ENCODE results near the gene ZRANB3.

Gene ZRANB3

GRCh38 chr2:135552887-135553286 is 21.9 kb upstream of the ZRANB3 start:
- Histone ChIP-seq H3F3A (ENCODE audit: low read depth) (no peaks in the 10 kb centered on the region), H4K20me1 (ENCODE audit: insufficient read depth, low read length, poor library complexity, severe bottlenecking) (peaks cover 15% of the 10 kb centered on the region), H3K9me2 (replicated peaks; ENCODE audit: low read depth, low read length) (no peaks in the 10 kb centered on the region), H3K79me2 (ENCODE audit: insufficient read depth, low read length) (peaks cover 96% of the 10 kb centered on the region), H3K4me1 (ENCODE audit: insufficient read depth, low read length, poor library complexity, severe bottlenecking) (no peaks in the 10 kb centered on the region), H3K4me3 (ENCODE audit: low read length, poor library complexity, severe bottlenecking) (no peak overlapping the region), H3K27me3 (ENCODE audit: insufficient read depth, low read length, poor library complexity, severe bottlenecking) (no peaks in the 10 kb centered on the region), H2AFZ (ENCODE audit: low read length) (no peak overlapping the region), H3K4me2 (ENCODE audit: low read depth, low read length, poor library complexity, severe bottlenecking) (no peak overlapping the region), H3K36me3 (ENCODE audit: insufficient read depth, low read length) (no peaks in the 10 kb centered on the region), H3K9me3 (ENCODE audit: insufficient read depth, low read depth, low read length) (no peaks in the 10 kb centered on the region), H3K9ac (ENCODE audit: low read depth, low read length, poor library complexity, severe bottlenecking) (no peak overlapping the region)
- TF ChIP-seq, protein P1, sequence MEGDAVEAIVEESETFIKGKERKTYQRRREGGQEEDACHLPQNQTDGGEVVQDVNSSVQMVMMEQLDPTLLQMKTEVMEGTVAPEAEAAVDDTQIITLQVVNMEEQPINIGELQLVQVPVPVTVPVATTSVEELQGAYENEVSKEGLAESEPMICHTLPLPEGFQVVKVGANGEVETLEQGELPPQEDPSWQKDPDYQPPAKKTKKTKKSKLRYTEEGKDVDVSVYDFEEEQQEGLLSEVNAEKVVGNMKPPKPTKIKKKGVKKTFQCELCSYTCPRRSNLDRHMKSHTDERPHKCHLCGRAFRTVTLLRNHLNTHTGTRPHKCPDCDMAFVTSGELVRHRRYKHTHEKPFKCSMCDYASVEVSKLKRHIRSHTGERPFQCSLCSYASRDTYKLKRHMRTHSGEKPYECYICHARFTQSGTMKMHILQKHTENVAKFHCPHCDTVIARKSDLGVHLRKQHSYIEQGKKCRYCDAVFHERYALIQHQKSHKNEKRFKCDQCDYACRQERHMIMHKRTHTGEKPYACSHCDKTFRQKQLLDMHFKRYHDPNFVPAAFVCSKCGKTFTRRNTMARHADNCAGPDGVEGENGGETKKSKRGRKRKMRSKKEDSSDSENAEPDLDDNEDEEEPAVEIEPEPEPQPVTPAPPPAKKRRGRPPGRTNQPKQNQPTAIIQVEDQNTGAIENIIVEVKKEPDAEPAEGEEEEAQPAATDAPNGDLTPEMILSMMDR (conservative IDR thresholded peaks at IDR 0.05; ENCODE audit: low read length): no peak
- TF ChIP-seq EZH2phosphoT487 (IDR thresholded peaks at IDR 0.05; ENCODE audit: borderline replicate concordance): no peak

DNA sequence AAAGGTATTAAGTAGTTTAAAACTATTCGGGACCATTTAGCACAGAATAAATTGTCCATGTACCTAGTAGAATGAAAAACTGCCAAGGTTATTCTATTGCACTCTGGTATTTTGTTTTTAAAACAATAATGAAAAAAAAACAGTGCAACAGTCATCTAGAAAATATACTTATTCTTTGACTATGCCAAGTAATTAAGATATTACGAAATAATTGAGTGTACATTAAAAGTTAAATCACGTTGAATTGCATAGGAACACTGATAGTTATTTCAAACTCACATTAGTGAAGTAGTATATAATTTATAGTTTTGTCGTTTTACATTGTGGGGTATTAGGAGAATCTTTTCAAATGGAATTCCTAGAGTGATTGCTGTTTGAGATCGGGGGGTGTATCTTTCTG is 20.3 kb upstream of the ZRANB3 start:
- Histone ChIP-seq H3K36me3 (ENCODE audit: insufficient read depth, low read length) (no peaks in the 10 kb centered on the region), H2AFZ (ENCODE audit: low read length) (no peak overlapping the region), H3K4me1 (ENCODE audit: insufficient read depth, low read length, poor library complexity, severe bottlenecking) (peaks cover 5% of the 10 kb centered on the region), H3K4me3 (ENCODE audit: low read length, poor library complexity, severe bottlenecking) (no peak overlapping the region), H3K79me2 (ENCODE audit: insufficient read depth, low read length) (peaks cover 92% of the 10 kb centered on the region), H3K9me3 (ENCODE audit: insufficient read depth, low read depth, low read length) (no peaks in the 10 kb centered on the region), H3K4me2 (ENCODE audit: low read depth, low read length, poor library complexity, severe bottlenecking) (no peak overlapping the region), H3K9ac (ENCODE audit: low read depth, low read length, poor library complexity, severe bottlenecking) (no peak overlapping the region), H3F3A (ENCODE audit: low read depth) (no peaks in the 10 kb centered on the region), H3K9me2 (replicated peaks; ENCODE audit: low read depth, low read length) (no peaks in the 10 kb centered on the region), H4K20me1 (ENCODE audit: insufficient read depth, low read length, poor library complexity, severe bottlenecking) (peaks cover 18% of the 10 kb centered on the region), H3K27me3 (ENCODE audit: insufficient read depth, low read length, poor library complexity, severe bottlenecking) (no peaks in the 10 kb centered on the region)
- TF ChIP-seq, protein P1 (conservative IDR thresholded peaks at IDR 0.05; ENCODE audit: low read length): no peak
- no peak for TF ChIP-seq EZH2phosphoT487 (IDR thresholded peaks at IDR 0.05; ENCODE audit: borderline replicate concordance)

DNA sequence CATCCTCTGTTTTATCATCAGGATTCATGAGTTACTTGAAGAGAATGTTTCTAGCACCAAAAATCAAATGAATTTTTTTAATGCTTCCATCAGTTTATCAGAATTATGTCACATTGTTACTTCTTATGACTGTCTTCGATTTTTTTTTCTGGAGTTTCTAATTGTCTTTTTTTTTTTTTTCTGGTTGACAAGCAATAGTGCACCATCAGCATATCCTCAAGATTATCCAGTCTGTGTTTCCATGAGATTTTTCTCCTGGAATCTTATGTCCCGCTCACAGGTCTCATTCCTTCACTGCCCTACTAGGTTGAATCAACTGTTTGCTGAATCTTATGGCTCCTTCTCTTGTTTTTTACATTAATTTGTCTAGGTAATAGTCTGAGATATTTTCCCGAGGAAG is 16.3 kb upstream of the ZRANB3 start:
- Histone ChIP-seq H4K20me1 (ENCODE audit: insufficient read depth, low read length, poor library complexity, severe bottlenecking) (peaks cover 12% of the 10 kb centered on the region), H2AFZ (ENCODE audit: low read length) (no peak overlapping the region), H3K9ac (ENCODE audit: low read depth, low read length, poor library complexity, severe bottlenecking) (no peak overlapping the region), H3K27me3 (ENCODE audit: insufficient read depth, low read length, poor library complexity, severe bottlenecking) (no peaks in the 10 kb centered on the region), H3K9me2 (replicated peaks; ENCODE audit: low read depth, low read length) (no peaks in the 10 kb centered on the region), H3F3A (ENCODE audit: low read depth) (no peaks in the 10 kb centered on the region), H3K36me3 (ENCODE audit: insufficient read depth, low read length) (no peaks in the 10 kb centered on the region), H3K9me3 (ENCODE audit: insufficient read depth, low read depth, low read length) (no peaks in the 10 kb centered on the region), H3K4me2 (ENCODE audit: low read depth, low read length, poor library complexity, severe bottlenecking) (no peak overlapping the region), H3K4me3 (ENCODE audit: low read length, poor library complexity, severe bottlenecking) (no peak overlapping the region), H3K4me1 (ENCODE audit: insufficient read depth, low read length, poor library complexity, severe bottlenecking) (peaks cover 14% of the 10 kb centered on the region), H3K79me2 (ENCODE audit: insufficient read depth, low read length) (peaks cover 91% of the 10 kb centered on the region)
- TF ChIP-seq EZH2phosphoT487 (IDR thresholded peaks at IDR 0.05; ENCODE audit: borderline replicate concordance): no peak
- TF ChIP-seq, protein P1 (conservative IDR thresholded peaks at IDR 0.05; ENCODE audit: low read length): no peak
